Ovary (tissue), 3 donors: Measurements from ENCODE around the gene MMAB.

Experiments used
- POLR2A ChIP-seq: fragments of 450-650 bp; IDR thresholded peaks from one replicate; pipeline ENCODE4 v1.6.1; 2017; ENCODE audit warnings: antibody characterized with exemption, mild to moderate bottlenecking, moderate library complexity
- TF ChIP-seq, protein P1 (sequence below), 3 donors: fragments of 450-650 bp in 2 of 3; fragments of 200-600 bp in 1 of 3; IDR thresholded peaks; one replicate each; pipeline versions ENCODE4 v1.5.1 to v1.8.0; 2016 to 2022; ENCODE audit warnings: antibody characterized with exemption in 3 of 3, mild to moderate bottlenecking in 1 of 3
- donor health status: DM: no; HTN: no; CAD: no.

GRCh38 chr12:109523504-109523903 is 49.8 kb downstream of the MMAB start:
- TF ChIP-seq, protein P1, sequence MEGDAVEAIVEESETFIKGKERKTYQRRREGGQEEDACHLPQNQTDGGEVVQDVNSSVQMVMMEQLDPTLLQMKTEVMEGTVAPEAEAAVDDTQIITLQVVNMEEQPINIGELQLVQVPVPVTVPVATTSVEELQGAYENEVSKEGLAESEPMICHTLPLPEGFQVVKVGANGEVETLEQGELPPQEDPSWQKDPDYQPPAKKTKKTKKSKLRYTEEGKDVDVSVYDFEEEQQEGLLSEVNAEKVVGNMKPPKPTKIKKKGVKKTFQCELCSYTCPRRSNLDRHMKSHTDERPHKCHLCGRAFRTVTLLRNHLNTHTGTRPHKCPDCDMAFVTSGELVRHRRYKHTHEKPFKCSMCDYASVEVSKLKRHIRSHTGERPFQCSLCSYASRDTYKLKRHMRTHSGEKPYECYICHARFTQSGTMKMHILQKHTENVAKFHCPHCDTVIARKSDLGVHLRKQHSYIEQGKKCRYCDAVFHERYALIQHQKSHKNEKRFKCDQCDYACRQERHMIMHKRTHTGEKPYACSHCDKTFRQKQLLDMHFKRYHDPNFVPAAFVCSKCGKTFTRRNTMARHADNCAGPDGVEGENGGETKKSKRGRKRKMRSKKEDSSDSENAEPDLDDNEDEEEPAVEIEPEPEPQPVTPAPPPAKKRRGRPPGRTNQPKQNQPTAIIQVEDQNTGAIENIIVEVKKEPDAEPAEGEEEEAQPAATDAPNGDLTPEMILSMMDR (IDR thresholded peaks at IDR 0.05), result no peak
- no peak for TF ChIP-seq POLR2A
